Endothelial cell (in vitro differentiated cells): Measurements from ENCODE around the gene HIPK3. TPM values are rescaled to one million over a fixed set of nuclear protein-coding genes. Genes with fewer than 3 reads are reported as not detected.
"Not testable (repeated sequence)": the region's sequence is repeated elsewhere in the genome, so short reads cannot be mapped to it uniquely, and the experiment has no call there.

Source experiments
- DNase-seq: peaks from one replicate; pipeline ENCODE4 v3.0.0; 2021; ENCODE audit warnings: low spot score
- H3K27ac Mint-ChIP-seq: one replicate; pipeline ENCODE4 v1.8.0; 2021; ENCODE audit warnings: mixed read lengths, inconsistent platforms; ENCODE audit not compliant: unreplicated experiment
- H3K27me3 Mint-ChIP-seq: one replicate; pipeline ENCODE4 v1.8.0; 2021; ENCODE audit warnings: mild to moderate bottlenecking, moderate library complexity, mixed read lengths, inconsistent platforms; ENCODE audit not compliant: unreplicated experiment
- H3K36me3 Mint-ChIP-seq: one replicate; pipeline ENCODE4 v1.8.0; 2021; ENCODE audit warnings: mild to moderate bottlenecking, low read depth, mixed read lengths, inconsistent platforms; ENCODE audit not compliant: unreplicated experiment
- H3K4me1 Mint-ChIP-seq: one replicate; pipeline ENCODE4 v1.8.0; 2021; ENCODE audit warnings: mild to moderate bottlenecking, mixed read lengths, inconsistent platforms; ENCODE audit not compliant: unreplicated experiment
- H3K4me3 Mint-ChIP-seq: one replicate; pipeline ENCODE4 v1.8.0; 2021; ENCODE audit warnings: mild to moderate bottlenecking, mixed read lengths, inconsistent platforms; ENCODE audit not compliant: unreplicated experiment
- H3K9me3 Mint-ChIP-seq: one replicate; pipeline ENCODE4 v1.8.0; 2021; ENCODE audit warnings: mixed read lengths, inconsistent platforms; ENCODE audit not compliant: unreplicated experiment
- CTCF ChIP-seq: fragments of 200-600 bp; sonication (generic); IDR thresholded peaks from one replicate; pipeline ENCODE4 v1.5.0; 2021; ENCODE audit warnings: antibody characterized with exemption; ENCODE audit not compliant: unreplicated experiment
- total RNA-seq: library from RNA; stranded (reverse); fragmentation: NEBNext Ultra II Directional; extraction: Animal tissue kit (Norgen Biotek cat#: 25700); gene quantifications from one replicate; pipeline ENCODE4 v1.2.1, GENCODE V29; 2021; ENCODE audit not compliant: unreplicated experiment

HIPK3 gene
- total RNA-seq, 1 donor from 2014 or later, result 70.2 TPM

DNA sequence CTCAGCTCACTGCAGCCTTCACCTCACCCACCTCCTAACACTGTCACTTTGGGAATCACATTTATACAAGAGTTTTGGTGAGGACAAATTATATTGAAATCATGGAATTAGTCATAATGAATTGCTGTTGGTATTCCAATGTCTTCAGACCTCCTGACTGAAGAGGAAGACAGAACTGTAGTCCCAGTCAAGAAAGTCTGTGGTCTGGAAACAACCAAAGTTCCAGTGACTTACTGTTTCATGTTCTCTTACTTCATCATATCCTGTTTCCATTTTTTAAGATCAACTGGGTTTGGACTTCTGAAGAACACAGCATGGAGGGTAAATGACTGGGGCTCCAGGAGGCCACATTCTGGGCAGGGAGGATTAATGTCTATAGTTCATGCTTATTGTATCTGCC is 43.0 kb upstream of the HIPK3 start:
- H3K9me3 Mint-ChIP-seq, result no peaks in the 10 kb centered on the region
- no peak overlapping the region for H3K27ac Mint-ChIP-seq
- no peak for TF ChIP-seq CTCF
- DNase-seq, result no peak
- no peaks in the 10 kb centered on the region for H3K27me3 Mint-ChIP-seq
- no peak overlapping the region for H3K4me3 Mint-ChIP-seq
- H3K36me3 Mint-ChIP-seq, result no peaks in the 10 kb centered on the region
- no peaks in the 10 kb centered on the region for H3K4me1 Mint-ChIP-seq

GRCh38 chr11:33214767-33215166 is 42.4 kb upstream of the HIPK3 start:
- Mint-ChIP-seq H3K4me3 (no peak overlapping the region), H3K27ac (no peak overlapping the region), H3K9me3 (no peaks in the 10 kb centered on the region), H3K36me3 (no peaks in the 10 kb centered on the region), H3K27me3 (no peaks in the 10 kb centered on the region), H3K4me1 (no peaks in the 10 kb centered on the region)
- DNase-seq, result no peak
- TF ChIP-seq CTCF, result no peak

- not testable (repeated sequence) for H3K27me3 Mint-ChIP-seq, H3K9me3 Mint-ChIP-seq, DNase-seq, H3K27ac Mint-ChIP-seq, H3K36me3 Mint-ChIP-seq, H3K4me3 Mint-ChIP-seq, H3K4me1 Mint-ChIP-seq
Observed at GRCh38 chr11:33216676-33217075, 40.5 kb upstream of the HIPK3 start.

- H3K27me3 Mint-ChIP-seq, result no peaks in the 10 kb centered on the region
- H3K36me3 Mint-ChIP-seq, result no peaks in the 10 kb centered on the region
- H3K27ac Mint-ChIP-seq, result no peak overlapping the region
- no peak overlapping the region for H3K4me3 Mint-ChIP-seq
- H3K9me3 Mint-ChIP-seq, result no peaks in the 10 kb centered on the region
- TF ChIP-seq CTCF, result no peak
- no peak for DNase-seq
- H3K4me1 Mint-ChIP-seq, result no peaks in the 10 kb centered on the region
Observed at GRCh38 chr11:33222052-33222750, 35.0 kb upstream of the HIPK3 start.

- TF ChIP-seq CTCF, result no peak
- DNase-seq, result no peak
- Mint-ChIP-seq H3K27ac (no peak overlapping the region), H3K9me3 (no peaks in the 10 kb centered on the region), H3K4me3 (no peak overlapping the region), H3K27me3 (peaks cover 2% of the 10 kb centered on the region), H3K36me3 (no peaks in the 10 kb centered on the region), H3K4me1 (no peaks in the 10 kb centered on the region)
Observed at GRCh38 chr11:33225371-33225770, 31.8 kb upstream of the HIPK3 start.
